HG03097 (cell line): ENCODE data around the gene CAMK2B.

Experiments used
- ATAC-seq: cut with Tn5 transposase; IDR thresholded peaks from one replicate; pipeline ENCODE4 v1.9.1; 2021; ENCODE audit not compliant: unreplicated experiment, low FRiP score

Gene CAMK2B

DNA sequence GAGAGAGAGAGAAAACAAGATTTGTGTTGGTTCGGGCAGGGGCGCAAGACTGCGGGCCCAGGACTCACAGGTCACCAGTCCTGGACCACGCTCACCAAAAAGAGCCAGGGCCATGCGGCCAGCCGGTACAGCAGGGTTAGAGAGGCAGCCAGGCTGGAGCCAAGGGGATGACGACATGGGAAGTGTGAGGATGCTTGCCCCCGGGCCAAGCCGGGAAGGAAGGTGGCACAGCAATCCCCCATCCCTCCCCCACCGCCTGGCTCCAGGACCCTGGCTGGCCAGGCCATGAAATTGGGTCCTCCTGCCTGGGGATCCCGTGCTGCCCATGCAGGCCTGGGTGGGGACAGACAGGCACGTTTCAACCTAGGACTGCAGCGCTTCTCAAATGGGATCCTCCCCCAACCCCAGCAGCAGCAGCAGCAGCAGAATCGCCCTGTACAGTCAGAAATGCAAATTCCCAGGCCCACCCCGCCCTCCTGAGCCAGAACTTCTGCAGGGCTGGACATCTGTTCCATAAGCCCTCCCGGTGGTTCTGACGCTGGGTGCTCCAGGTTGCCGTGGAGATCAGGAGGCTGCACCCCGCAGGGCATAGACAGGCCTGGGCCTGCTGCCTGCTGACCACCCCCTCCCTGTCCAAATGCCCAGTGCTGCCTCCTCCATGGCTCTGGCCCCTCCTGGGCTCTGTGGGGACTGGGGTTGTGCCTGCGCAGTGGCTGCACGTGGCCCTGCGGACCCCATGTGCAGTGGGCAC, 89.6 kb downstream of the CAMK2B start:
- no peak for ATAC-seq

DNA sequence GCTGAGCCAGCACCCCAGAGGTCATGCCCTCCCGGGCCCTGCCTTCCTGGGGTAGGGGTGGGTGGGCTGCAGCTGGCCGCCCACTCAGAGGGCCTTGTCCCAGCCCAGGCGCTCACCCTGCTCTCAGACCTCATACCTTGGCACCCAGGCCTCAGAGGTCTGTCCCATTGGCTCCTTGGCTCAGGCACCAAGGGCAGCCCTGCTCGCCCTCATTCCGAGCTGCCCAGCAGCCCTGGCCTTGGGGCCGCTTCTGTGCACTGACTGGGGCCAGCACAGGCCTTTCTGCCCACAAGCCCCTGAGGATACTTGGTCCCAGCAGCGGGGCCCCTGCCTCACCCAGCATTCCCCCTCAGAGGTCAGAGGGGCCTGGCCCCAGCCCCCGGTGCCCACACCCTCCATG, 90.3 kb downstream of the CAMK2B start:
- no peak for ATAC-seq

DNA sequence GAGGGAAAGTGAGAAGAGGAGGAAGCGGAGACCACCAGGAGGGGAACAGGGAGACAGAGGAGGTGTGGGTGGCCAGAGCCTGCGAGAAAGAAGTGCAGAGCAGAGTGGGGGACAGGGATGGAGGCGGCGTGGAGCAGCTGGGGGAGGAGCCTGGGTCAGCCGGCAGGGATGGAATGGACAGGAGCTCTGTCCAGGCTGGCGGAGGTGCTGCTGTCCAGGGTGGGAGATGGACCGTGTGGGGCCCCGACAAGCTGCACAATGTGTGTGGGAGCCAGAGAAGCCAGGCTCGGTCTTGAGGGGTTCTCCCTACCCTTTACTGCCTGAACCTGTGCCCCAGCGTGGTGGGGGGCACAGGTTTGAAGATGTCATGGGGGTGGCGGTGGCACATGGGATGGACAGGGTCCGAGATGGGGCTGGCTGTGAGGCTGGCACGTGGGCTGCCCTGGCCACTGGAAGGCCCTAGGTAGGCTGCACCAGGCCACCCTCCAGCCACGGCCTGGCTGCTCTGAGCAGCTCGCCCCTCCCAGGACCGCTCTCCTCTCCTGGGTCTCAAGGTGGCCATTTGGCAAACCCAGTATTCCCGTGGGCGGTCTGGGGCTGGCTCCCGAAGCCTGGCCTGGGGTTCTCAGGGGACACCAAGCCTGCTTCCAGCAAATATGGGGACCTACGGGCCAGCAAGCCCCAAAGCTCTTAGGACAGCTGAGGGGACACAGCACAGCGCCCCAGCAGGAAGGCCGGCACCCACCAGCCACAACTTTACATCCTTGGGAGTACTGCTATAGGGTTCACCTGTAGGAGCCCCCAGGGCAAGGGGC, 92.3 kb downstream of the CAMK2B start:
- no peak for ATAC-seq

GRCh38 chr7:44232396-44232795, 93.0 kb downstream of the CAMK2B start:
- ATAC-seq: no peak

DNA sequence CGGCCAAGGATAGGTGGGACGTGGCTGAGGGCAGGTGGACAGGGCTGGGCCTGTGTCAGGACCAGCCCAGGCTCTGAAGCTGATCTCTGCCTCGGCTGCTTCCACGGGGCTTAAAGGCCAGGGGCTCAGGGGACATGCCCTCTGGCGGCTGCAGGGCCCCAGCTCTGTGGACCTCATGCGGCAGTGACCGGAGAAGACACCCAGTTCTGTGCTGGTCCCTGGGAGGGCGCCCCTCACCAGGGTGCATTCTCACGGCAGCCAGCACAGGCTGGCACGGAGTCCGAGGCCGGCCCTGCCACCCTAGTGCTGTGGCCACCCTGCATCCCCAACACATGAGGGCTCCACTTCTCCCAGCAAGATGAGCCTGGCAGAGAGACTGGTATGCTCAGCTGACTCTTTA, 94.3 kb downstream of the CAMK2B start:
- ATAC-seq: no peak

GRCh38 chr7:44230286-44230685, 95.1 kb downstream of the CAMK2B start:
- no peak for ATAC-seq

DNA sequence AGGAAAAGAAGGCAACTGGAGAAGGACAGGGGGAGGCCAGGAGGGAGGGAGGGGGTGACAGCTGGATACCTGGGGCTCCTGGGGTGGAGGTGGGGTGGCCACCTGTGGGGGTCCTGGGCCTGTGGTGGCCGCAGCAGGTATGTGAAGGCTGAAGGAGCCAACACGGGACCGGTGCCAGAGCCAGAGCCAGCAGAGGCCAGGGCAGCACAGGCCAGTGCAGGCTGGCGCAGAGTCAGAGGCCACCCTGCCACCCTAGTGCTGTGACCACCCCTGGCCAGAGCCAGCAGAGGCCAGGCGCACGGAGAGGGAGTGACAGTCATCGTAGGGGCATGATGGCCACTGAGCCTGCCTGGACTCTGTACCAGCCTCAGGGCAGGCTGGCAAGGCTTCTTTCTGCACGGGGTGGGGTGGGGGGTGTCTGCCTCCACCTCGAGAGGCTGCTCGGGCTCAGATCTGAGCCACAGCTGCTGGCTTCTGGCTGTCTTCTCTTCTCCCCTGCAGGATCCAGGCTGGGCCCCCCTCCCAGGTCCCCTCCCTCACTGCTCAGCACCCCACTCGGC, 95.8 kb downstream of the CAMK2B start:
- no peak for ATAC-seq

DNA sequence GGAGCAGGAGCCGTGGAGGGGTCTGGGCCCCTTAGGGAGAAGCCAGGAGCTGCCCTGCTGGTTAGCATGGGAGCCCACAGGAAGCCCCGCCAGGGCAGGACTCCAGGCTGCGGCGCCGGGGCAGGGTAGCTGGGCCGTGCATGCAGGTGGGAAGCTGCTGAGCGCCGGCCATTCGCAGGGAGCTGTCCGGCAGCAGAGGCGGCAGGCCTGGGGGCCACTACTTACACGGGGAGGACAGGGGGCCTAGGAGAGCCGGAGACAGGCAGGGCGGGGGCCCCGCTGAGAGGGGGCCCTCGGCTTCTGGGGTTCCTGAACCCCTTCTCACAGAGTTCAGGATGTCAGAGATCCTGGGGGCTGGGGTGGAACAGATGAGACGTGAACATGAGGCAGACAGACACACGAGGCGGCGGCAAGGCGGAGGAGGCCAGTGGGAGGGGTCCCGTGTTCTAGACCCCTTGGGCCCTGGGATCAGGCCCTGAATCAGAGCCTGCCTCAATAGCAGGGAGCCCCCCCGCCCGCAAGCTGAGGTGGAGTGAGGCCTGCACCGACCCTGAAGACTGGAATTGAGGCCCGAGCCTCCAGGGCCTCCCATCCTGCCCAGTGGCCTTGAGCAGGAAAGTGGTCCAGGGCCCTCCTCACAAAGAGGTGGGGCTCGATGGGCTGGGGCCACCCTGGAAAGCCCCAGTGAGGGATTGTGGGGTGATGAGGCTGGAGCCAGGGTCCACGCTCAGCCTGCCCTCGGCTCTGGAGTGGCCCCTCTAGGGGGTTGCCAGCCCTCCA, 96.6 kb downstream of the CAMK2B start:
- no peak for ATAC-seq

- no peak for ATAC-seq
Observed at GRCh38 chr7:44227911-44228310, 97.5 kb downstream of the CAMK2B start.

- ATAC-seq: no peak
Observed at GRCh38 chr7:44226396-44226753, 99.0 kb downstream of the CAMK2B start.

GRCh38 chr7:44225566-44226395, 99.6 kb downstream of the CAMK2B start:
- ATAC-seq: no peak

DNA sequence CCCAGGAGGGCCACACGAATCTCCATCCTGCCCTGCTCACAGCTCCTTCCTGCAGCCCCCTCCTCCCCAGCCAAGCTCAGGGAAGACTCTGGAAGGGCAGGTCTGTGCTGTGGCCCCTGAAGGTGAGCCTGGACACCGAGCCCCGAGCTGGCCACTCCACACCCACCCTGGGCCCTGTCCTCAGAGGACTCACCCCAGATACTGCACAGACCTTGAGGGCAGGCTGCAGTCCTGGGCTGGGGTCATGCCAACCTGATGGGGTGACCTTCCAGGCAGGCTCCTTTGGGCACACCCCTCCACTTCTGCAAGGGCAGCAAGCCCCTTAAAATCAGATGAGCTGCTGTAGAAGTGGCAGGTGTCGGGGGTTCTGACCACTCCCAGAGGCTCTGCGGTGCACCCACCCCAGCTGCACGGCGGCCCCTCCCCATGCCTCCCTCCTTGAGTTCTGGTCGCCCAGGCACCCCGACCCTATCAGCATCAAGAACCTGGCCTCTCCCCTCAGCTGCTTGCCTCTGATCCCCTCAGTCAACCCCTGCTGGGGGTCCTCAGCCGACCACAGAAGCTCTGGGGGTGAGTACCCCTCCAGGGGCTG, 100.3 kb downstream of the CAMK2B start:
- no peak for ATAC-seq

DNA sequence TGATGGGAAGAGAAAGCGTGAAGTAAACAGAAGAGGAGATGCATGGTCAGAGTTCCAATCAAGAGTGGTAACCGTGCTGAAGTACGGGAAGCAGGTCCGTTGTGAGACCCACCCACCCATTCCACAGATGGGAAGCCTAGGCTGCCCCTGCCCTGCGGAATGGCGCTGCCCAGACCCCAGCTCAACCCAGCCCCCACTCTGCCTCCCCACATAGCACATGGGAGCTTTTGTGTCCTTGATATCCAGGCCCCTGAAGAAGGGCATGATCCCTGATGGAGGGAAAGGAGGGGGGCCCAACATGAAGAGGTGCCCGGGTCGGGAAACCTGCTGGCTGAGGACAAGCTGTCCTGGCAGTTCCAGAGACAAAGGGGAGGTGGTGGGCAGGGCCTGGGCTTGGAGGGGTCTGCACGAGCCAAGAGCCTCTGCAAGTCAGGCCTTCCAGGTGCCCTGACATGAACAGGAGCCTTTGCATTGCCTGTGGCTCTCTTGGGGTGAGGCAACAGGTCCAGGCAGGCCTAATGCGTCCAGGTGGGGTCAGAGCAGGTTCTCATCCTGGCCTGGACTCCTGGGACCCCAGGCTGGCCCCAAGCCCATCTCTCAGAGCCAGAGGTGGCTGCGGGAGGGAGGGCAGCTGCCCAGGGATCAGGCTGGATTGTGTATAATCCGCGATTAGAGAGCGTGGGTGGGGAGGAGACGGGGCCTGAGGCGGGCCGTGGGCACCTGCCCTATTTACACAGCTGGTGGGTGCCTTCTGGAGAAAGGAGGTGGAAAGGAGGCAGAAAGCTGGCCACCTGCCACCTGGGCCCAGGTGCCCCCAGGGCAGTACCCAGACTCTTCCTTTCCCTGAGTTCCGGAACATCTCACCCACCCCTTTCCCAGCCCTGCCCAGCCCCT, 101.1 kb downstream of the CAMK2B start:
- no peak for ATAC-seq

DNA sequence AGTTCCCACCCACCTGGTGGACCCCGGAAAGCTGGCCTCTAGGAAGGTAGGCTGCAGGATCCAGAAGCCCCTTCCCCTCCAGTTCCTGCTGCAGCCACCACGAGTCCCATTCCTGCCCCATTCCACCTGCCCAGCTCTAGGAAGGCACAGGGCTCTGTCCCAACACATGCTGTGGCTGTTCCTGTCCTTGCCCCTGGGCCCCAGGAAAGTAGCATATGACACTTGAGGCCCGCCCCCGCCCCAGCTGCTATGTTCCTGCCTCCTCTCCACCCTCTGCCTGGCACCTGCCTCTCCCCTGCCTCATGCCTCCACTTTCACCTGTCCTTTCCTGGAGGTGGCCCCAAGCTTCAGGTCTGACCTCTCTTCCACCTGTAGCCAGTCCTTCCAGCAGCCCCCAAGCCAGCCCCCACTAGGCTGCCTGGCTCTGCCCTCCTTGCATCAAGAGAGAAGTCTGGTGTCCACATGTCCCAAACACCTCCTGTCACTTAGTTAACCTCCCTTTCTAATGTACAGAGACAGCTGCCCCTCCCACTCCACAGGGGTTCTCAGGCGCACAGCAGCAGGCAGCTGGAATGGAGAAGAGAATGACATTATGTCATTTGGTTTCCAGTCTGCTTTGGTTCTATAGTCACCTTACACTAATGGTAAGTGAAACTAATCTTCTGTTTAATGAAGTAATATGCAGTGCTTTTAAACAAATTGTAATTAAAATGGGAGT, 101.9 kb downstream of the CAMK2B start:
- ATAC-seq: no peak

DNA sequence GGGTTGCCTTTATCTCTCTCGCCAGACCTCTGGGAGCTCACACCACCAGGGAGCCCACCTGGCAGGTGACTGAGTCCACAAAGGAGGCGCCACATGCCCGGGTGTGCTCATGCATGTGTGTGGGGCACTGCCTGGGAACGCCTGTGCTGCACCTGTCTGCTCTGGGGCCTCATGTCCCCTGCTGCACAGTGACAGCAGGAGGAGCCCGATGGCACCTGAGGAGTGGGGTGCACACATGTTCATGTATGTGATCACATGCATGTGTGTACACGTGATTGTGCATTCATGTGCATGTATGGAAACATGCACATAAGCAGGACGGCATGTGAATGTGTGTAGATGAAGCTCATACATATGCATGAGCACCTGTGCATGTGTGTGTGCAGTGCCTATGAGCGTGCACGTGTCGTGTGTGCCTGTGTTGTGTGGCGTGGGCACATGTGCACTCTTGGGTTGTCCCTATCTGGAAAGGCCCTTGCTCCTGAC, 102.6 kb downstream of the CAMK2B start:
- ATAC-seq: no peak

DNA sequence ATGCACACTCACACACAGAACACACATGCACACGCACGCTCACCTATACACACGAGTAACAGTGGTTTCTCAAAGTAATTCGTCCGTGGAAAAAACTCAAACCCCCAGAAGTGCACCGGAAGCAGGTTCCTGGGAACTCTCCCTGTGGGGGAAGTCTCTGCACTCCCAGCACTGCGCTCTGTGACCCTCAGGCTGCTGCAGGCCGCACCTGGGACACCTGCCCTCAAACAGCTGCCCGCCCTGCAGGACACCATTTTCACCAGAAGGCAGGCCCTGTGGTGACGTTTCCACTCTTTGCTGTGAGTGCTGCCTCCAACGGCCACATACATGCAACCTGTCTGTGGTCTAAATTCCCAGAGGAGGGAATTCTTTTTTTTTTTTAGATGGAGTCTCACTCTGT, 103.3 kb downstream of the CAMK2B start:
- no peak for ATAC-seq

GRCh38 chr7:44221231-44221791, 104.1 kb downstream of the CAMK2B start:
- ATAC-seq: no peak
